Suppressor macrophage treated with lipopolysaccharide for 1 hour (primary cell): ENCODE measurements around the gene FBXL14.
"Not testable (repeated sequence)": the region's sequence is repeated elsewhere in the genome, so short reads cannot be mapped to it uniquely, and the experiment has no call there.

Experiments used
- DNase-seq, 3 donors: peaks; one replicate each; pipeline ENCODE4 v3.0.0-alpha.2; 2020 to 2022

Gene FBXL14

DNA sequence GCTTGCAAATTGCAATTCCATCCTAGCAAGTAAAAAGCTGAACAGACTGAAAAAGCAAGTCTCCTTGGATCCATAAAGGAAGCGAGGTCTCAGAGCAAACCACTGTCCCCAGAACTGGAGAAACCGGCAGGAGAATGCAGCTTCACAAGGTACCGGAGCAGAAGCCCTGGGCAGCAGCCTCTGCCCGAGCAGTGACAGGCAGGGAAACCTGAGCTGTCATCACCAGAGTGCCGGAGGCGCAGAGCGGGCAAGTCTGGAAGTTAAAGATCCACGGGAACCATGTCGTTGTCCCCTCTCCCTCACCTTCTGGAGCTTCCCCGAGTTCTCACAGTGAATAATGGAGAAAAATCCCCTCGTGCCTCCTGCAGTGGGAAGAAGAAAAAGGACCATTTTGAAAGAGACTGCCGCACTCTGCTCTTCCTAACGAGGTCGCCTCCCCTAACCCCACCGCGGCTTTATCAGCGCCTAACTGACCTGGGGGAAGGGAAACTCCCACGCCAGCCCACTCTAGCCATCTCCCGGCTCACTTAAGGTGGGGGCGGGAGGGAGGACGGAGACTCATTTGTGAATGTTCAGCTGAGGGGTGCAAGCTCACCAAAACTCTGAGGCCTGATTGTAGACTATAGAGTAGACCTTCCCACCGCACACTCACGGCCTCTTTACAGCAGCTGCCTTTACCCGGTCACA lies 27.8 kb downstream of the FBXL14 start:
- DNase-seq = no peak

DNA sequence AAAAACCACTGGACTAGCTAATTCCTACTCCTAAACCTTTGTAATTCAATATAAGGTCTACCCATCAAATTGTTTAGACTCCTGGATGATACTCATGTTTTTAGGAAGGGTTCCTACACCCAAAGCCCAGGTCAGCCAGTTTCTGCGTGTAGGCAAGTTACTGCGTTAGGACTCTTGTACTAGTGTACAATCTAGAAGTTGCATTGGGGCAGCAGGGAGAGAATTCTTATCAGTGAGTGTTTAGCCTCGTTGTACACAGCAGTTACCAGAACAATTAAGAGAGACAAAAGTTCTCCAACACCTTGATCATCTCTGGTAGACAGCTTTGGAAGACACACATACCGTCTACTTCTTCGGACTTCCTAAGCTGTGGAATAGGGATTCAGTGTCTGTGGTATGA lies 29.2 kb downstream of the FBXL14 start:
- no peak for DNase-seq

DNA sequence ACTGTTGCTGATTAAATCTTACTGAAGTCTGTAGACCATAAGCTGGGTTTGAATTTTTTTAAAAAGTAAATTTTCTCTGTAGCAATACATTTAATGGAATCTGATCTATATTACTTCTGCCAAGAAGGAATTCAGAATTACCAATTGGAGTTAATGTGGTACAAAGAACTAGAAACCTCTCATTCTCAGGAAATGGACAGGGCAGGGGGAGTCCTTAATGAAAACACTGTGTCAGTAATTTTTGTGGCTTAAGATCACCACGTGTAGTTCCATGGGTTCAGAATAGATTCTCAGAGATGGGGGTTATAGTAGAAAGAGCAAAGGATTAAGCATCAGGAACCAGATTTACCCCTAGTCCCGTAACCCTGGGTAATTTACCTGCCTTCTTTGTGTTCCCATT lies 30.3 kb downstream of the FBXL14 start:
- no peak for DNase-seq

DNA sequence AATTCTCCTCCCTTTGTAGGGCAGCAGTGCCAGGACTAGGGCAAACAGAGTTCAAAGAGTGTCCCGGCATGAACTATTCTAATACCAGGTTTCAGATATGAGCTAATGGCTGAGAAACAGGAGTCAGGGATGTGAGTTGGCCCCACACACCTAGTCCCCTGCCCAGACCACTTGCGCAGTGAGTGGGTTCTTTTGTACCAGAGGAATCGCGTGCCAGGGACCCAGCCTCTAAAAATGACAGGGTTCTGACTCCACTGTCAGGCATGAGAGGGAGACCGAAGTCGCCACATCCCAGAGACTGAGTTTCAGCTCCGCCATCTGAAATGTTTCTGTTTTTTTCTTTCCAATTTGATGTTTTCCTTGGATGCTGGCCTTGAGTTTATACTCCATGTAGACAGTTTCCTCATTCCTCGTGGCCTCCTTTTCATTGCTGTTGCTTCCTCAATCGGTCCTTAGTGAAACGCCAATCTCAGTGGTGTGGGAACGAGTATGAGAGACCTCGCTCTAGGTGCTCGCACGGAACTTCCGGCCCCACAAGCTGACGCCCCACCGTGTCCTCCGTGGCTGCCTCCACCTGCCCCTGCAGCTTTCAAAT lies 31.5 kb downstream of the FBXL14 start:
- no peak for DNase-seq

DNA sequence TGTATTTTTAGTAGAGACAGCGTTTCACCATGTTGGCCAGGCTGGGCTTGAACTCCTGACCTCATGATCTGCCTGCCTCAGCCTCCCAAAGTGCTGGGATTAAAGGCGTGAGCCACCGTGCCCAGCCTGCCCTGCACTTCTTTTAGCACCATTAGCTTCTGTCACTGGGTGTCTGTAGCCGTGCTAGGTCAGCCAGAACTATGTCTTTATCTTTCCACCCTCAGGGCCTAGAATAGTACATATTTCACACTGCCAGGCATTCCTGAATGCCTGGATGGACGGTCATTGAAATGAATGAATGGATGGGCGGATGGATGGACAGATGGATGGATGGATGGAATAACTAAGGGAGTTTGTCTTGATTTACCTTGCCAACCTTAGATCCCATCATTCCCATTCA lies 33.7 kb downstream of the FBXL14 start:
- no peak for DNase-seq

DNA sequence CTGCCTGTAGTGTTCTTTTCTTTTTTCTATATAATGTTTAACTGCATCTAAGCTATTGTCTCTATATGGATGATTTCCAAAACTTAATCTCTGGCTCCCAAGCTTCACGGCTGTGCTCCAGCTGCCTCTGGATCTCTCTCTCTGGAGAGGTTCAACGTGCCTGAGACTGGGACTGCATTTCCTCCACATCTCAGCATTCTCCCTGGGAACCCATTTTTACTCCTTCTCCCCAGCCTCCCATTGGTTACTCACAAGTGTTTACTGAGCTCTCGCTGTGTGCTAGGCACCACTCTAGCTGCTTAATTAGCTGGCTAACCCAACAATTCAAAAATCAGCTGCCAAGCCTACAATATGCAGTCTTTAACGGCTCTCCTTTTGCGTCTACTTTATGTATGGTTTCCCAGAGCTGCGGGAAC lies 34.7 kb downstream of the FBXL14 start:
- DNase-seq = no peak

DNA sequence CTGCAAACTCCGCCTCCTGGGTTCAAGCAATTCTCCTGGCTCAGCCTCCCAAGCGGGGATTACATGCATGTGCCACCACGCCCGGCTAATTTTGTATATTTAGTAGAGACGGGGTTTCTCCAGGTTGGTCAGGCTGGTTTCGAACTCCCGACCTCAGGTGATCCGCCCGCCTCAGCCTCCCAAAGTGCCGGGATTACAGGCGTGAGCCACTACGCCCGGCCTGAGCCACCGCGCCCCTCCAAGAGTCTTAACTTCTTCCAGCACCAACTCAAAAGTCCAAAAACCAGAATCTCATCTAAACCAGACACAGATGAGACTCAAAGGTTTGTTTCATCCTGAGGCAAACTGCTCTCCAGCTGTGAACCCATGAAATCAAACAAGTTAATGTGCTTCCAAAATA lies 36.3 kb downstream of the FBXL14 start:
- not testable (repeated sequence) for DNase-seq

DNA sequence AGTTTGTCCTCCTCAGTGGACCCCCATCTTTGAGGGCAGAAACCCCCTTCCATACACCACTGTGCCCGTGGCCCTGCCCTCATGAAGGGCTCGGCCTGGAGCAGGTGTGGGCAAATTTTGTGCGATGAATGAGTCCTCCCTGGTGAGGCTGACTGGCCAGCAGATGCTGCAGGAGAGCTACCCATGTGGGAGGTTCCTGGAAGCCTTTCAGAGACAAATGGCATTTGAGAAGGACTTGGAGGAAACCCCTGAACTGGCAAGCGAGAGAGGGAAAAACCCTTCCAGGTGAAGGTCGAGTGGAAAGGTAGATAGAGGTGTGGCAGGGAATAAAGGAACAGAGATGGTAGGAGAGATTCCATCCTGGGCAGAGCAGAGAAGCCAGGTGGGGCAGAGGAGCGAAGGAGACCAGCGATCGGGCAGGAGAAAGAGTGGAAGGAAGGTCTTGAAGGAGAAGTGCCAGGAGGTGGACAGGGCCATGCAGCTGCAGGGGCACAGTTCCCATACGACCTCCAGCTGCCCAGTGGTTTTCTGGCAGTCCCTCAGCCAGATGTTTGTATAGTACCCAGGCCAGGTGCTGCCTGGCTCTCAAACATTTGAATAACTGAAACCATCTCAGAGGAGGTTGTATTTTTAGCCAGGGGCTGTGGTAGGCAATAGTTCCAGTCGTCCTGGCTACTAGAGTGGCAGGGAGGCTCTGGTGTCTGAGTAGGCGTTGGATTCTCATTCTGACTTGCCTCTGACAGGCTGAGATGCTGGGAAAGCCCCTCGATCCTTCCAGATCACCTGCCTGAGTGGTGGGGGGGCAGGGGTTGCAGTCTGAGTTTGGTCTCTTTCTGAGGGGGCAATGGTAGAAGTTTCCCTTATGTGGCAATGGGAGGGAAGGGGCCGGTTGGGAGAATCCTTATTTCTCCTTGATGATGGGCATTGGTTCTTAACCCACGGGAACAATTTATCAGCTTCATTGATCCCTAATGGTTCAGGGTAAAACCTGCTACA lies 40.1 kb downstream of the FBXL14 start:
- no peak for DNase-seq

DNA sequence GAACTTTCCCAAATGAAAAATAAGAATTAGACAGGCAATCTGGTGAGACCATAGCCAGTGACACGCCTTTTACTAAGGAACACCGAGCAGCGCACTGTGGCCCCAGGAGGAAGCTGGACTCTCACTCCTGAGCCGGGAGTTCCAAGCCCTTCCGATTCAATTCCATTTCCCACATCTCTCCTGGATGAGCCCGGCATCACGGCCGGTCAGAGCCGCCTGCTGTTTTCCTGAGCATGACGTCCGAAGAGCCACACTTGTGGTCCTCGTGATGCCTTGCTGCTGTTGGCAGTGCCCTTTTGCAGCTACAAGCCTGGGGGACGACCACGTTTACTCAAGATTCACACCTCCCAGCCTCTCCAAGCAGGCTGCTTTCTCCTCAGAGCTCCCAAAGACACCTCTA lies 40.8 kb downstream of the FBXL14 start:
- no peak for DNase-seq

DNA sequence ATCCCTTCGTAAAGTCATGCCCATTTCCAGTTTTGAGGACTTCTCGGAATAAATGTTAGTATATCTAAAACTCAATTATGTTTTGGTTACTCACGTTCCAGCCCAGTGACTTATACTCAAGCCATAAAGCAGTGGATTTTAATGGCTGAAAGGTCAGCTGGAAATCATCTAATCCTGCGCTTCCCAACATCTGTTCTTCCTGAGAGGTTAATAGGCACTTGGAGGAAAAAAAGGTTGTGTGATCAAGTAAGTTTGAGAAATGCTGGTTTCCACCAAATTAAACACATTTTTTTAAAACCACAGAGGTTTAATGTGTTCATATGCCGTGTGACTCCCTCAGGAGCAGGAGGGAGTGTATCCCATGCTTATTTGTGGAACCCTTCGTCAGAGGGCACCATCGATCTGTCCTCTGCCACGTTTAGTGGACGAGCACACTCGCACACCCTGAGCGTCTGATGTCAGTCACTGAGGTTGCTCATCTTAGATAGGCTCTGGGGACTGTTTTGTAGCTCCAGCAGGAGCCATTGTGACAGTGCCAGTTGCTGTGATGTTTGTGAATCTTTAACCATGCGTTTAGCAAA lies 41.4 kb downstream of the FBXL14 start:
- DNase-seq = no peak

DNA sequence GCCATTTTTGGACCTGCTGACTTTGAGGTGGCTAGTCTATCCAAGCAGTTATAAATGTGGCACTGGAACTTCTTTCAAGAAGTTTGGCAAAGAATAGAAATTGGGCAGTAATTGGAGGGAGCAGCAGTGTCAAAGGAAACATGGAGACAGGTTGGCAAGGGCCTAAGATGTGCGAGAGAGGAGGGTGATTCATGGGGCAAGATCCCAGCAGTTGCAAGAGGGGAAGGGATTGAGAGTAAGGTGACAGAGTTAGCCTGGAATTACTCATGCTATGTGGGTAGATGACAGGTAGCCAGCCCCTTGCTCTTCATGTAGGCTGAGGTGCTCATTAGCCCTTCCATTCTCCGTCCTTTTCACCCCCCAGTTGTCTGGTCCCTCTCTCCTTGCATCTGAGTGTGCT lies 42.2 kb downstream of the FBXL14 start:
- DNase-seq = no peak

DNA sequence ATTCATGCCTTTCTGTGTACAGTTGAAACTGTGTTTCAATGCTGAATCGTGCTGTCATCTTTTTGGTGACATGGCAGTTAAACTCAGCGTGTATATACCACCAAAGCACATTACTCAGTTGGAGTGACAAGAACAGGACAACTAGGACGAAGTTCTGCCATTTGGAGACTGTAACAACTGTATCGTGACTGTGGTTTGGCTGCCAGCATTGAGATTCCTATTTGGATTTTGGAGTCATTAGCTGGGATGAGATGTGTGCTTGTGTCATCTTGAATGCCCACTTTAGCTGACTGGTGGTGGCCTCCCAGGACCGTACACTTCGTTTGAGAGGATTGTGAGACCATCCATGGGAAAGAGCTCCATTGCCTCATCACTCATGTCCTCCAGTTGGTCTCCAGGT lies 42.9 kb downstream of the FBXL14 start:
- no peak for DNase-seq

DNA sequence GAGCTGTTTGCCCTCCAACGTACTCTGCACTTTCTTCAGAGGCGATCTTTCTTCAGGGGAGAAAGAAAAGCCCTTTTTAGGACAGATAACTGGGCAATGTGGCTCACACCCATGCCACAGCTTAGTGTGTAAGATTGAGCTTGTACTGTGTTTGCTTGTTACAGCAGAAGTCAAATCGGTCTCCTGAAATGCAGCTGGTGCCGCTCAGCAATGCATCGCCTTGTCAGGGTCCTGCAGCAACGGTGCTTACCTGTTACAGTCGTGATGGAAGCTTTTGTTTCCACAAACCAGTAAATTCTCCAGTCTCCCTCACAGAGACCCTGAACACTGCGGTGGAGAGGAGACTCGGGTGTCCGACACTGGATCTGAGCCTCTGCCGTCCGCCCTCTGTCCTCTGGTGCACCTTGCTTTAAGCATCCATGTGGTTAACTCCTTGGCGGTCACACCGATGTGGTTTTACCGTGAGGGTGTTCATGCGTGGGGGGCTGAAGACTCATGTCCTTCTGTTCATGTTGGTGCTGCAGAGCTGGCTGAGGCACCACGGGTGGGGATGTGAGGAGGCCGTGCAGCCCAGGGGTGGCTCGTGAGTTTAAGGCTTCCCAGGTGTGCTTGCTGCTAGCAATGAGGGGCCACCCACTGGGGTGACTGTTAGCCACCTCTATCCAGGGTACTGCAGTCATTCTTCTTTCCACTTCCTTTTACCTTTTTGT lies 47.3 kb downstream of the FBXL14 start:
- DNase-seq = no peak

DNA sequence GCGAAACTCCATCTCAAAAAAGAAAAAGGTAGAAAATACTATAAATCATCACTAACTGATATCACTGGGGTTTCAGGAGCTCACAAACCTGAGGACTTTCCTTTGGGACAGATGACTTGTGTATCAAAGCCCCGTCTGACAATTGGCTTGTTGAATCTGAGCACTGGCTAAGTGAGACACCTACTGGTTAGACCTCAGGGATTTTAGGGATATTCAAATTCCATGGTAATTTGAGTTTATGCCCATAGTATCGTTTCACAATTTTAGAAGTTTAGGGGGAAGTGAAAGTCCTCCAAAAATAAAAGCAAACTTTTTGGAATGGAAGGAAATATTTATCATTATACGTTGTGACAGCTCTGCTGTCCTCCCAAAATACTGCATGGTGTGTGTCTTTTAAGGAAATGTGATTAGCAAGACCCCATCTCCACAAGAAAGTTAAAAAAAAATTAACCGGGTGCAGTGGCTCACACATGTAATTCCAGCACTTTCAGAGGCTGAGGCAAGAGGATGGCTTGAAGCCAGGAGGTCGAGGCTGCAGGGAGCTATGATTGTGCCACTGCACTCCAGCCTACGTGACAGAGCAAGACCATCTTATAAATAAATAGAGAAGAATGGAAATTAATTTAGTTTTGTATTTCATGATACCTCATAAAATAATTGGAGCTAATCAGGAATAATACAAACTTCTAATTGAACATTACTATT lies 49.2 kb downstream of the FBXL14 start:
- DNase-seq = peak; percentile 69 to 92 (median 90)

DNA sequence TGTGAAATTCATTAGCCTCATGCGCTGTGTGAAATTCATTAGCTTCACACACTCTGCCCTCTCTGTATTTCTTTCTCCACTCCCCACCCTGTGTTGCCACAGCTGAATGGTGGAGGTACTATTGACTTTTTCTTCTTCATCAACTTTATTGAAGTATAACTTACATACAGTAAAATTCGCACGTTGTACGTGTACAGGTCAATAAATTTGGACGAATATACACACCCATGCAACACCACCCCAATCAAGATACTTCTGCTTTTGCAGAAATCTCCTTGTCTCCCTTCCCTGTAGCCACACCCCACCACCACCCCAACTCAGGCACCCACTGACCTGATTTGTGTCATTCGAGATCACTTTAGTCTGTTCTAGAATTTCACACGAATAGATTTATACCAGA lies 51.8 kb downstream of the FBXL14 start:
- DNase-seq = no peak

DNA sequence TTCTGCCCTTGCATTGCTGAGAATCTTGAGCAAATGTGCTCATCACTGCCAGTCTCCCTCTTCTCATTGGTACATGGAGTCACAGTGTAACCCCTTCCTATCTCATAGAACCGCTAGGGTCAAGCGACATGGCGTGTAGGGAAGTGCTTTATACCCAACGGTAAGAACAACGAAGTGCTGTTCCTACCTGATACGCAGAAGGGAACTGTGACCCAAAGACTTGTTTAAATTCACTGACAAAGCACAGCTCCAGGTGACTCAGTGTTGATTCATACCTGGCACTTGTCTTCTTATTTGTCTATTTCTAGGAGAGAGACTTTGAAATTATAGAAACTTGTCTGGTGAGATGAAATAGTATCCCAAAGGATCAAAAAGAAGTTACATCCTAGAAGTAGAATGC lies 53.7 kb downstream of the FBXL14 start:
- DNase-seq = no peak

DNA sequence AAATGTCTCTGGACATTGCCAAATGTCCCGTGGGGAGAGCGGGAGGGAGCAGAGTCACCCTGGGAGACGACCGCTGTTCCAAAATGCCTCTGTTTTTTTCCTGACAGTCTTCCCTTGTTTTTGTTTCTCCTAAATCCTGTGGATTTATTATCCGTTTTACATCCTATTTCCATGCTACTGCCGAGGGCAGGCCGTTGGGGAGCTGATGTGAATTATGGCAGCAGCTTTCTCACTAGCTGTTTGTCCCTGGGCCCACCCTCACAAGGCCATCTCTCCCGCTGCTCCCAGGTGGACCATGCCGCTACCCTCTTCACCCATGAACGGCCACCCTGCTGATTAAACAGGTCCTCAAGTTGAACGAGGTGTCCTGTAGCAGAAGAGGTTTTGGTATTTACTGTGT lies 55.2 kb downstream of the FBXL14 start:
- no peak for DNase-seq

DNA sequence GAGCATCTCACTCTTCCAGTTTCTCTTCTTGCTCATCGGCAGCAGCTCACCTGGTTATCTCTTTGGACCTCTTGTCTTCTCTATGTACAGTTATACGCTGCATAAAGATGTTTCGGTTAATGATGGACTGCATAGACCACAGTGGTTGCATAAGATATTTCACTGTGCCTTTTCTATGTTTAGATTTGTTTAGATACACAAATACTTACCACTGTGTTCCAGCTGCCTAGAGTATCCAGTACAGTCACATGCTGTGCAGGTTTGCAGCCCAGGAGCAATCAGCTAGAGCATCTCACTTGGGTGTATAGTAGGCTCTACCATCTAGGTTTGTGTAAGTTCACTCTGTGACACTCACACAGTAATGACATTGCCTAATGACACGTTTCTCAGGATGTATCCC lies 57.6 kb downstream of the FBXL14 start:
- no peak for DNase-seq

DNA sequence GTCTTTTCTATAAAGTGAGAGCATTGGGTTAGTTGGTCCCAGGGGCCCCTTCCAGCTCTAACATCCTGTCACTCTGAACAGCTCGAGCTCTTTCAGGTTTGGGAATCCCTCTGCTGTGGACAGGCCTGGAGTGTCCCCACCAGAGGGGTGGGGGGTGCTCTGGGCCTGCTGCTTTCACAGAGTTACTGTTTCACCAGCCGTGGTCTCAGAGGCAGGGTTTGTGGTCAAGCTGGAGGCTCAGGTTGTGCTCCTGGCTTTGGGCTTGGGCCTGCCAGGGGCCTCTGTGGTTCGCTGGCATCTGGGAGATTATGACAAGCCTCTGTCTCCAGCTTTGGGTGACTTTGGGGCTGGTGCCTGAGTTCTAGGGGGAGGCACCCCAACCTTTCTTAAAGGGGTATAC lies 59.6 kb downstream of the FBXL14 start:
- DNase-seq = no peak

DNA sequence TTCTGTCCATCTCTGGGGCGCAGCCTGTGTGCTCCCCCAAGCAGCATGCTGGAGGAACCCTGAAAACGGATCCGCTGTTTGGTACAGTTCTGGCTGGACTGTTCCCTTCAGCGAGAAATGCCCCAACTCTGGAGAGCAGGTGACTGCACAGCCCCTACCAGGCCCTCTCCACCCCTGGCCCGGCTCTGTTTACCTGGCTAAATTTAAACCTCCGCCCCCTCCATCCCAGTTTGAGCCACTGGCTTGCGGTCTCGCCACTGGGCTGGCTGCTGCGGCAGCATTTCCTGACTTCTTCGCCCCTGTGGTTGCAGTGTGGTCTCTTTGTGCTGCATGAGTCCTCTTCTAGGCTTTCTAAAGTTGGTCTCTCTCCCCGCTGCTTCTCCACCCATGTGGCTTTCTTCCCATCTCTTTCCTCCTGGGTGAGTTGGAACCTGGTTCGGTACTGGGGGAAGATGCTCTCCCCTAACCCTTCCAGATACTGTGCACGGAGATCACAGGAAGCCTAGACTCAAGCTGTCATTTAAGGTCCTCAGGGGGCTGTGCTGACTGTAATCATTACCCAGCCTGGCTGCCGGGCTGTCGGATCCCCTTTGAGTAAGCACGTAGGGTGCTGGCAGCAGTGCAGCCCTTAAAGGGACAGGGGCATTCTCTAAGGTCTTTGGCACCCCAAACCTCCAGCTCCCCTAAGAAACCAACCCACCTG lies 60.6 kb downstream of the FBXL14 start:
- no peak for DNase-seq

DNA sequence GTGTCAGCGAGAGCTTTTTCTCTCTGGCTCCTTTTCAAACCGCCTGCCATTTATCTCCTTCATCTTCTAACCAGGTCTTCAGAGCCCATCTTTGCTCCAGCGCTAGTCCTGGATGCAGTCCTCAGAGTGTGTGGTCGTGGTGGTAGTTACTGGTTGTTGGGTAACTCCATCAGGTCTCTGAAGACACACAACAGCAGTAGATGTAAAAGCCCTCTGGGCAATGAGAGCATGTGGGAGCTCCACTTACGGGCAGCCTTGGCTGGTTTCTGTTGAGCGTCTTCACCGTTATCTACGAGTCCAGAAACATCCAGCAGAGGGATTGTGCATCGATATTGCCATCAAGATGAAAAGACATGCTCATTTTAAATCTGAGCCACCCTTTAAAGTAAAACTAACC lies 61.2 kb downstream of the FBXL14 start:
- DNase-seq = no peak
